Stimulated activated CD8-positive, alpha-beta memory T cell treated with anti-CD3 and anti-CD28 coated beads, Interleukin-15, amount 100 ng/mL, for 1 hour (primary cell): Measurements from ENCODE around the gene TMPRSS13.
"Not testable (repeated sequence)": the region's sequence is repeated elsewhere in the genome, so short reads cannot be mapped to it uniquely, and the experiment has no call there.

Source experiments
- DNase-seq: peaks from one replicate; pipeline ENCODE4 v3.0.0-alpha.2; 2020; ENCODE audit warnings: low read depth

TMPRSS13 gene

GRCh38 chr11:117929916-117930570 lies 841 bp upstream of the TMPRSS13 start:
- DNase-seq: no peak

GRCh38 chr11:117928446-117929141 lies 608 bp downstream of the TMPRSS13 start:
- DNase-seq: no peak

GRCh38 chr11:117927926-117928325 lies 1.3 kb downstream of the TMPRSS13 start:
- no peak for DNase-seq

GRCh38 chr11:117926166-117926565 lies 3.0 kb downstream of the TMPRSS13 start:
- DNase-seq: not testable (repeated sequence)

GRCh38 chr11:117925198-117925925 lies 3.8 kb downstream of the TMPRSS13 start:
- DNase-seq: no peak

GRCh38 chr11:117924631-117925170 lies 4.5 kb downstream of the TMPRSS13 start:
- DNase-seq: no peak

GRCh38 chr11:117923773-117924172 lies 5.4 kb downstream of the TMPRSS13 start:
- DNase-seq: no peak

- no peak for DNase-seq
These were observed 5.9 kb downstream of the TMPRSS13 start for GRCh38 chr11:117923275-117923674.

- DNase-seq: no peak
These were observed 7.3 kb downstream of the TMPRSS13 start for GRCh38 chr11:117921893-117922292.

GRCh38 chr11:117921456-117921855 lies 7.7 kb downstream of the TMPRSS13 start:
- no peak for DNase-seq

GRCh38 chr11:117919781-117920221 lies 9.4 kb downstream of the TMPRSS13 start:
- no peak for DNase-seq

- no peak for DNase-seq
These were observed 9.9 kb downstream of the TMPRSS13 start for GRCh38 chr11:117919341-117919740.

GRCh38 chr11:117918366-117919255 lies 10.6 kb downstream of the TMPRSS13 start:
- DNase-seq: no peak

GRCh38 chr11:117917591-117918151 lies 11.5 kb downstream of the TMPRSS13 start:
- no peak for DNase-seq

- DNase-seq: no peak
These were observed 12.2 kb downstream of the TMPRSS13 start for GRCh38 chr11:117916956-117917355.

- DNase-seq: no peak
These were observed 13.4 kb downstream of the TMPRSS13 start for GRCh38 chr11:117915672-117916235.

- no peak for DNase-seq
These were observed 14.1 kb downstream of the TMPRSS13 start for GRCh38 chr11:117914991-117915618.

- no peak for DNase-seq
These were observed 14.8 kb downstream of the TMPRSS13 start for GRCh38 chr11:117914398-117914761.

GRCh38 chr11:117913736-117914397 lies 15.3 kb downstream of the TMPRSS13 start:
- DNase-seq: no peak

GRCh38 chr11:117912497-117912896 lies 16.7 kb downstream of the TMPRSS13 start:
- DNase-seq: no peak
